GM18867 (cell line): Measurements from ENCODE around the gene GJB5.

ENCODE experiments used
- ATAC-seq: cut with Tn5 transposase; IDR thresholded peaks from one replicate; pipeline ENCODE4 v1.9.1; 2021; ENCODE audit warnings: mild to moderate bottlenecking, moderate library complexity; ENCODE audit not compliant: unreplicated experiment

GJB5 gene

DNA sequence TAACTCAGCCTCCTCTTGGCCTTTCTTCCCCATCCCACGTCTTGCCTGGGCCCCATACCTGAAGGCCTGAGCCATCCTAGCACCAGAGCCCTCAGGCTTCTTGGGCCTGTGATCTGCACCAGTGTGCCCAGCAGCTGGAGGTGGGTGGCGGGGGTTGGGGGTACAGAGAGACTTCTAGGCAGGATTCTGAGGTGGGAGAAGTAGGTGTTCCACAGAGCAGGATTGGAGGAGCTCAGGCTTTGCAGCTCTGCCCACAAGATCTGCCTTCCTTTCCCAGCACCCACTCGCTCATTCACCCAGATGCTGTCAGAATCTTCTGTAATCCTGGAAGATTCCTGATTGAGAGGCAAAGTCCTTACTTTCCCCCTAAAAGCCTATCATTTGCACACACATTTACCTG is 10.0 kb upstream of the GJB5 start:
- no peak for ATAC-seq

DNA sequence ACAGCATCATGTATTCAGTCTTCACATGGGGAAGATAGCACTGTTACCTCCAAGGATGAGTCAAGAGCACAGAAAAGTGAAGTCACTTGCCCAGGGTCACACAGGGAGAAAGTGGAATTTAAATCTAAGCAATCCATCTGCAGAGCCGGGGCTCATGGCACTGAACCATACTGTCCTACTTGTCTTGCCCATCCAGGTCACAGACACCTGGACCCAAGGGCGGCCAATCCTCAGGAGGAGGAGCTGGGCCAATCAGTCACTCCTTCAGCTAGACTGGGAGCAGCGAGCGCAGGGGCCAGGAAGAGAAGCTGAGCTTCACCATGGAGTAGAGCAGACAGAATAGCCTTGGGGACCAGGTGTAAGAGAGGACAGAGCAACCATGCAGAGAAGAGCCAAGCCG is 9.2 kb upstream of the GJB5 start:
- no peak for ATAC-seq

DNA sequence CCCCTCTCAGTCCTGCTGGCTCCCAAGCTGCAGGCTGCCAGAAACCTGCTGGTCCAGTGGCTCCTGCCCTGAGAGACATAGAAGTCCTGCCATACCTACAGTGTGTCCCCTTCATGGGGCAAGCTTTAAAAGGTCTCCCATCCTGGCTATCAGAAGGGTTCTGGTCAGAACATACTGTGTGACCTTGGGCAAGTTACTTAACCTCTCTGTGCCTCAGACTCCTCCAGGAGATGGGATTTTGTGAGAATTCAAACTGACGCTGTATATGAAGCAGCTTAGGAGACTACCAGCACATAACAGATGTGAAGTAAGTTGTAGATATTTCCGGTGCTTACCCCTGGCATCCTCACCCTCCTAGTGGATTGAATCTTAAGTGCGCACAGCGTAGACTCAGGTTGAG is 8.7 kb upstream of the GJB5 start:
- ATAC-seq, result no peak

DNA sequence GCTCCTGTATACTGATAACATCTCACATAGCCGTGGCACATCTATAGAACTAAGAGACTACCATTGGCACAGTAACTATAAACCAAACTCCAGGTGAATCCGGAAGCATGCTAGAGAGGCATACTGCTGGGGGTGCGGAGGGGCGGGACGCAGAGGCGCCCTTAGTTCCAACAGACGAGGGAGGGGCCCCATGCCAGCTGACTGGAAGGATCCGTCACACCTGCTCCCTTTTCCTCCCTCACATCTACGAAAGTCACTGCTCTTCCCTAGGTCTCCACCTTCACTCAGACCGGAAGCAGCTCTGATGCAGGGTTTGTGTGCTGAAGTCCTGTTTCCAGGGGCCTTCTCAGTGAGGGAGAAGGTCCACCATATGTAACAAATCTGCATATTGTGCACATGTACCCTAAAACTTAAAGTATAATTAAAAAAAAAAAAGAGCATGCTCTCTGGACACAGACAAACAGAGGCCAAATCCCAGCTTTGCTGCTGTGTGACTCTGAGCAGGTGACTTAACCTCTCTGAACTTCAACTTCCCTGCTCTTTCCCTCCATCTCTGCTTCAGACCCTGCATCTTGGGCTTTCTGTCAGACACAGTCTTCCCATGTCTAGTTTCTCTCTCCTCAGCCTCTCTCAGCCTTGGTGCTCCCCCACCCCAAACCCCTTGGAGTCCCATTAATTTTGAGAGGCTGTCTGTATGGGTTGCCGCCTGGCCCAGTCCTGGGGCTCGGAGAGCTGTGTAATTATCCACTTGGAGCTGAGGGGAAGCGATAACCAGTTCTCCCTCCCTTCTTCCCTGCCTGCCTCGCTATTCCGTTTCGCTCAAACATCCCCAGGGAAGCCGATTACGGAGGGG is 7.8 kb upstream of the GJB5 start:
- no peak for ATAC-seq

DNA sequence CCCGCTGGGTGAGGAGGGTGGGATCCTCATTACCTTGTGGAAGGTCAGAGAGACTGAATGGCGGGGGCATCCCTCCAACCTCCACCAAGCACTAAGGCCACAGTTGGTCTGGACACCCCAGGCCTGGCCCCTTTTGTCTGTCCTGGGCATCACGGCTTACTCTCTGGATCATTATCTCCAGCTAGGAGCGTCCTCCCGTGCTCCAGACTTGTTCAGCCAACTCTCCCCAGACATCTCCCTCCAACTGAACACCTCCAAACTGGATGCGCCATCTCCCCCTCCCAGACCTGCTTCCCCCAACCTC is 7.3 kb upstream of the GJB5 start:
- ATAC-seq, result no peak

DNA sequence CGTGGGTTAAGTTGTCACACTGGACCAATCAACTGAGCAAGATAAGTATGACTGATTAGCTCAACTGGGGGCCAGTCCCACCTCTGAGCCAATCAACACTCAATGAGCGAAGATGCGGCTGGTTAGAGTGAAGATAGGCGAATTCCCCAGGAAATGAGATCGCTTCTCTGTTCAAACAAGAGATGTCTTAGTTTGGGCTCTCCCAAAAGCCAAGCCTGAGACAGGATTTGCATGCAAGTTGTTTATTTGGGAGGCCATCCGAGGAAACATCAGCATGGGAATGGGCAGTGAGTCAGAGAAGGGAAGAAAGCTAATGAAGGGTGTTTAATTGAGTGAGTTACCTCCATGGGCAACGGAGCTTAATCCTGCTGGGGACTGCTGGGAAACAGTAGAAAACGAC is 4.9 kb upstream of the GJB5 start:
- no peak for ATAC-seq

DNA sequence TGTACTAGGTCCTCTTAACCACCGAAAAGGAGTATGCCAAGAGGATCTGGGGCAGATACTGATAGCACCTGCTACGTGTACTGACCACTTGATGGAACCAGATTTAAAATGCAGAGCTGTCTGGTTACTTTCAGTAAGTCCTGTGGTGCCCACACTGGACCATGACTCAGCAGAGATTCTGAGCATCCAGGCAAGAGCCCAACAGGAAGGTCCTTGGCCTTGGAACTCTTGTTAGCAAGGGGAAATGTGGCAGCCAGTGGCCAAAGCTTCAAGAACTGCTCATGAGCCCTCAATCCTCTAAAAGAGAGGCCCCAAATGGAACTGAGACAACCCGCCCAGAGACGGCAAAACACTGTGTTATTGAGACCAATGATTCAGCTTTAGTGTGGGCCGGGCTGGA is 4.2 kb upstream of the GJB5 start:
- no peak for ATAC-seq

DNA sequence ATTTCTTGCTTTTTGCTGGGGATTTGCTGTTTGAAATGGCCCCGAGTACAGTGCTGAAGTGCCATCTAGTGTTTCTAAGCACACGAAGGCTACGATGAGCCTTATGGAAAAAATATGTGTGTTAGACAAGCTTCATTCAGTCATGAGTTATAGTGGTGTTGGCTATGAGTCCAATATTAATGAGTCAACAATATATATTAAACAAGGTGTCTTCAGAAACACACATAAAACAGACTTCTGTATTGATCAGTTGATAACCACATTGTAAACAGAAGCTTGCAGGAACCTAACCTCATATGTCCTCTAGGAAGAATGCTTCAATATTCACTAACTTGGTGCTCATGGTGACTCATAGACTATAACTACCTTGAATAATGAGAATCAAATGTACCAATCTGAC is 1.7 kb upstream of the GJB5 start:
- ATAC-seq, result no peak

DNA sequence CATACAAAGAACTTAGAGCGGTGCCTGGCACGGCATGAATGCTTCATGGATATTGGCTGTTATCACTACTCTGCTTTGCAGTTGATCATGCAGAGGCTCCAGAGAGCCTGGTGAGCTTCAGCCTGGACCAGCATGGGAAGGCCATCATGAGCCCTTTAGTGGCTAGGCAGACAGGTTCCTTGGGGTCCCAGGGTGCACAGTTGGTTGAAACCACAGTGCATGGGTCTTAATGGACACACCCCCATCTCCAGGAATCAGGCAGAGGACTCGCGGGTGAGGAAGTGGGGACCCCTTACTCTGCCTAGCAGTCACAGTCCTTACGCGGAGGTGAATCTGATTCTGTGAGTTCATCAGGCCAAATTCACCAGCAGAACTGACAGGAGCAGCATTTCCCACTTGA is 1.1 kb downstream of the GJB5 start:
- no peak for ATAC-seq

DNA sequence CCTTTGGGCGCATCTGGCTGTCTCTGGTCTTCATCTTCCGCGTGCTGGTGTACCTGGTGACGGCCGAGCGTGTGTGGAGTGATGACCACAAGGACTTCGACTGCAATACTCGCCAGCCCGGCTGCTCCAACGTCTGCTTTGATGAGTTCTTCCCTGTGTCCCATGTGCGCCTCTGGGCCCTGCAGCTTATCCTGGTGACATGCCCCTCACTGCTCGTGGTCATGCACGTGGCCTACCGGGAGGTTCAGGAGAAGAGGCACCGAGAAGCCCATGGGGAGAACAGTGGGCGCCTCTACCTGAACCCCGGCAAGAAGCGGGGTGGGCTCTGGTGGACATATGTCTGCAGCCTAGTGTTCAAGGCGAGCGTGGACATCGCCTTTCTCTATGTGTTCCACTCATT is 2.5 kb downstream of the GJB5 start:
- no peak for ATAC-seq

DNA sequence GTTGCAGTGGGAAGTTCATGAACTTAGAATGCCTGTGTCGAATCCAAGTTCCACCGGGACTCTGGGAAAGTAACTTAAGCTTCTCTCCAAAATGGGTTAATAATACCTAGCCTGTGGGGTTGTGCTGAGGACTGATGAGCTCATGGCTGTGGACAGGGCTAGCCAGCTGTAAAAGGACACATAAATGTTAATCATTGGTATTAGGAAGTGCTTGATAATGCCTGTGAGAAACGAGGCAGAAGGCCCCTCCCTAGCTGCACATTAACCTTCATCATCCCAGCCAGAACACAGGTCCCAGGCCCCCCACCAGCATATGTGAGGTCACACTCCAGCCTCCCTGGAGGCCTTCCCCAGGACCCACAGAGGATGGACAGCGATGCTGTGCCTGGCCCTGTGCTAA is 3.9 kb downstream of the GJB5 start:
- no peak for ATAC-seq

DNA sequence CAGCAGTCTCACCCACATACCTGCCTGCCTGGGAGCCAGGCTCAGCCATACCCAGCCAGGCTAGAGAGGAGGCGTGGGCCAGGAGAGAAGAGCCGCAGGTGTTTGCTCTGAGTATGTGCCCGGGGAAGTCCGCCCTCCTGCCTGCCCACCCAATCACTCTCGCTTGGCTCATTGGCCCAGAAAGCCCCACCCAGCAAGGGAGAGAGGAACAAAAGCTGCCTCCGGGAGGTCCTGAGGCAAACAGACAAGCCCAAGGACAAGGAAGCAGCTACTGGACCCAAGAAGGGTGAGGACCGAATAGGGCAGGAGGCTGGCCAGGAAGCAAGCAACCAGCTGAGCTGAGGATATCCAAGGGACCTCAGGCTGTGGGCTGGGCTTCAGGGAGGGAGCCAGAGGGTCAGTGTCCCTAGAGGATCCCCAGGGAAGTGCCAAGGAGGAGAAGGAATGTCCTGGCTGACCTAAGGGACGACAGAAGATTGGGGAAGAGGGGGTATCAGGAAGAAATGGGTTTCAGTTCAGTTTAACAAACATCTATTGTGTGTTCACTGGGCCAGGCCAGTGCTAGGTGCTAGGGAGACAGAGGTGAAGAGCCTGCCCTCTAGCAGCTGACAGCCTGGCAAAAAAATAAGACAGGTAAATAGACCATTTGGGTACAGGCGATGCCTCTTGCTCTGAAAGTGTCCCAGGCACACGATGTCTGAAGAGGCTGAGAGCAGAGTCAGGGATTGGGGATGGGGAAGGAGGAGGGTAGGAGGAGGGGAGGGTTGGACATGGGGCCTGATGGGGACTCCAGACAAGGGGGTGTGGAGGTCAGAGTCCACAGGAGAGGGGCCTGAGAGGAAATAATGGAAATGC is 4.9 kb downstream of the GJB5 start, which contains the start of gene GJB4:
TSS of gene GJB4 (plus strand) at position 238 of the 855 bp plus-strand sequence. CDS start 1,515 bp downstream, outside the sequence.
- no peak for ATAC-seq

DNA sequence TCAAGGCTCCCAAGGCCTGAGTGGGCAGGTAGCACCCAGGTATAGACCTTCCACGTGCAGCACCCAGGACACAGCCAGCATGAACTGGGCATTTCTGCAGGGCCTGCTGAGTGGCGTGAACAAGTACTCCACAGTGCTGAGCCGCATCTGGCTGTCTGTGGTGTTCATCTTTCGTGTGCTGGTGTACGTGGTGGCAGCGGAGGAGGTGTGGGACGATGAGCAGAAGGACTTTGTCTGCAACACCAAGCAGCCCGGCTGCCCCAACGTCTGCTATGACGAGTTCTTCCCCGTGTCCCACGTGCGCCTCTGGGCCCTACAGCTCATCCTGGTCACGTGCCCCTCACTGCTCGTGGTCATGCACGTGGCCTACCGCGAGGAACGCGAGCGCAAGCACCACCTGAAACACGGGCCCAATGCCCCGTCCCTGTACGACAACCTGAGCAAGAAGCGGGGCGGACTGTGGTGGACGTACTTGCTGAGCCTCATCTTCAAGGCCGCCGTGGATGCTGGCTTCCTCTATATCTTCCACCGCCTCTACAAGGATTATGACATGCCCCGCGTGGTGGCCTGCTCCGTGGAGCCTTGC is 6.4 kb downstream of the GJB5 start:
- no peak for ATAC-seq

DNA sequence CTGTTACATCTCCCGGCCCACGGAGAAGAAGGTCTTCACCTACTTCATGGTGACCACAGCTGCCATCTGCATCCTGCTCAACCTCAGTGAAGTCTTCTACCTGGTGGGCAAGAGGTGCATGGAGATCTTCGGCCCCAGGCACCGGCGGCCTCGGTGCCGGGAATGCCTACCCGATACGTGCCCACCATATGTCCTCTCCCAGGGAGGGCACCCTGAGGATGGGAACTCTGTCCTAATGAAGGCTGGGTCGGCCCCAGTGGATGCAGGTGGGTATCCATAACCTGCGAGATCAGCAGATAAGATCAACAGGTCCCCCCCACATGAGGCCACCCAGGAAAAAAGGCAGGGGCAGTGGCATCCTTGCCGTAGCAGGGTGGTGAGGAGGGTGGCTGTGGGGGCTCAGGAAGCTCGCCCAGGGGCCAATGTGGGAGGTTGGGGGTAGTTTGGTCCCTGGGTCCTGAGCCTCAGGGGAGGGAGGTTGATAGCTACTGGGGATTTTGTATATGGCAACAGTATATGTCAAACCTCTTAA is 7.0 kb downstream of the GJB5 start:
- ATAC-seq, result no peak

DNA sequence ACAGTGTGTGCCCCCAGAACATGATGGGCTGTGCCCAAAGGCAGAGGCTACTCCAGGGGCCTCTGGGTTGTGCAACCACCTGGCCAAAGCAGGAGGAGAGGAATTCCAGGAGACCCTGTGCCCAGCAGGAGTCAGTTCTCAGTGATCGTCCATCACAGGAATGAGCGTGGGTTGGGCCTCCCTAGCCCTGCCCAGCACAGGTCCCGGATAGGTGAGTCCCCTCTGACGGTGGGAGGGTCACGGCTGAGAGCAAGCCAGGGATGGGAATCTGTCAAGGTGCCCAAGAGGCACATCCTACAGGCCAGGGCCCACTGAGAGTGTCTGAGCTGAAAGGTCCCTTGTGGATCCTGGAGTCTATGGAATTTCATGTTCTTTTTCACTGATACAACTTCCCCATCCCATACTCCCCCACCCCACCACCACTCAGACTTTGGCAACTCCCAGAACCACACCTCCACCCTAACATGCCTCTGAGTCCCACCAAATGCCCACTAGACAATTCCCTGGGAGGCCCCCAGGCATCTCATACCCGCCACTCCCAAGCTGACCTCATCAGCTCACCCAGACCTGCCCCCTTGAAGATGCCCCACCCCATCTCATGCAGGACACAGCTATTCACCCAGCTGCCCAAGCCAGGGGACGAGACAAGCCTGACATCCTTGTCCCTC is 7.8 kb downstream of the GJB5 start:
- ATAC-seq, result no peak

DNA sequence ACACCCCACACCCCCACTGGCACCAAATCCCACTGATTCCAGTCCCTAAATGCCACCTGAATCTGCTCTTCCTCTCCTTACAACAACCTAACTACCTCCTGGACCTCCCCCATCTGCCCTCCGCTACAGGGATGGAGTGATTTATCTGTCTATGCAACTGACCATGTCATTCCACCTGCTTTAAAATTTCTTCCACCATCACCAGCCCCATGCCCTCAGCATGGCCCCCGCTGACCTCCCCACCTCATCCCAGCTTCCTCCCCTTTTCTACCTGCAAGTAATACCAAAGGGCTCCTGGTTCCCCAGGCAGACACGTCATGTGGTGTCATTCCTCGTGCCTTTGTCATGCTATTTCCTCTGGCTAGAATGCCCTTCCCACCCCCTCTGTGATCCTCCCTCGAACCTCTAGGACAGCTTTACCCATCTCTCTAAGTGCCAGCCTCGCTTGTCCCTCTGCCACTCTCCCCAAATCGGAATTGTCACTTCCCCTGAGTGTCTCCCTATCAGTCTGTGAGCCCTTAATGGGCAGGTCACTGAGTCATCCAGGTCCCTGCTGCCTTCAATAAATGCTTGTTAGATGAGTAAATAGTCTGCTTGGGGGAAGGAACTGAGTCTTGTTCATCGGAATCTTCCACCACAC is 8.4 kb downstream of the GJB5 start:
- ATAC-seq, result no peak

DNA sequence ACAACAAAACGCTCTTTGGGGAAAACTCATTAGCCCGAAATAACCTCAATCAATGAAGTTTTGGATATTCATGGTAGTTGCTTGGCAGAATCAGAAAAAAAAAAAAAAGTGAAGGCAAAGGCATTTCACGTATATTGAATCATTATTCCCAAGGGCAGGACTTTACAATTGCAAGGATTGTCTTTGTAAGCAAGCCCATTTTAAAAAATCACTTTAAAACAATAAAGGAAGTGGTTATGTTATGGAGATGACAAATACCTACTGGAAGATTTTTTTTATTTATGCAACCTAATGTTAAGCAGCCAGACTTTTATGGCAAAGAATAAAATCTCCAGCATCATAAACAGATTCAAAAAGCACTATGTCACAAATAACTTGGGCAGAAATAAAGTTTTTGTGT is 14.0 kb downstream of the GJB5 start:
- no peak for ATAC-seq

DNA sequence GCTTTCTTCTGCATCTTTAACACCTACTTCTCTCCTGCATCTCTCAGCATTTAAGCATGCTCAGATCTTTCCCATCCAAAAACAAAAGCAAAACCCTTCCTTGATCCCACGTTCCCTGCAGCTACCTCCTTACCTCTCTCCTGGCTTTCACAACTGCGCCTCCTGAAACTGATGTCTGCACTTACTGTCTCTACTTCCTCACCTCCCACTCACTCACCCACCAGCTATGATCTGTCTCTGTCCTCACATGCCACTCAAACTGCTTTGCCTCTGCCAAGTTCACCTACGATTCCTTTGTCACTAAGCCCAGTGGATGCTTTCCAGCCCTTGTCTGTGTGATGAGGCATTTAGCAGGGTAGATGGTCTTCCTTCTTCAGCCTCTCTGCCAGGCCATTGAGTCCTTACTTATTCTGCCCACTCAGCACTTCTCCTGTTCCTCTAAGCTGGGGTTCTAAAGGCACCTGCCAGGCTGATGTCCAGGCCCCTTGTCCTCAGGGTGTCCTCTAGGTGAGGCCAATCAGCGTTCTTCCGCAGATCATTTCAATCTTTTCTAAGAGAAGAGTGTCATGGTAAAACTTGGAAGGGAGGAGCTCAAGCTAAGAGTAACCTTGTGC is 16.2 kb downstream of the GJB5 start:
- no peak for ATAC-seq

DNA sequence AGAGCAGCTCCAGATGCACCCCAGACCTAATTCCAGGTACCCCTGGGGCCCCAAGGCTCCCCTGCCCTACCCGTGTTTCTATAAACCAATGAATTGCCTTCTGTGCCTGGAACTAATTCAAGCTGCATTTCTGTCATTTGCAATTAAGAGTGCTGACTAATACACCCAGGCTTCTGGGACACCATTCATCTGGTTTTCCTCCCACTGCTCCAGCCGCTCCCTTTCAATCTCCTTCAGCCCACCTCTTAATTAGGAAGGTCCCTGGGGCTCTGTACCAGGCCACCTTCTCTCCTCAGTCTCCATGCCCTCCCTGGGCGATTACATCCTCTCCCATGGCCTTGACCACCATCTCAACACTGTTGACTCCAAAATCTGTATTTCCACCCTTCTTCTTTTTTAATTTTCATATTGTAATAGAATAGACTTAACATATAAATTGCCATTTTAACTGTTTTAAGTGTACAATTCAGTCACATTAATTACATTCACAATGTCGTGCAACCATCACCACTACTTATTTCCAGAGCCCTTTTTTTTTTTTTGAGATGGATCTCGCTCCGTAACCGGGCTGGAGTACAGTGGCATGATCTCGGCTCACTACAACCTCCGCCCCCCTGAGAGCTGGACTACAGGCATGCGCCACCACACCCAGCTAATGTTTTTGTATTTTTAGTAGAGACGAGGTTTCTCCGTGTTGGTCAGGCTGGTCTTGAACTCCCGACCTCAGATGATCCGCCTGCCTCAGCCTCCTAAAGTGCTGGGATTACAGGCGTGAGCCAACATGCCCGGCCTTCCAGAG is 16.9 kb downstream of the GJB5 start:
- no peak for ATAC-seq
